A549 (cell line): ENCODE results near the gene TRAPPC6A. TPM values are rescaled to one million over a fixed set of nuclear protein-coding genes. Genes with fewer than 3 reads are reported as not detected.

Experiments
- ATAC-seq, 2 experiments: fragments of 200-7000 bp in 1 of 2; fragments of >200 bp in 1 of 2; cut with Nextera tagmentation in 1 of 2; cut with Tn5 transposase in 1 of 2; 3 replicates each; pipeline versions ENCODE4 v1.8.0 to v1.9.1; 2018 to 2020; ENCODE audit warnings: mild to moderate bottlenecking in 1 of 2, moderate library complexity in 1 of 2
- CTCF ChIA-PET: fragments of 300-600 bp; sonication (Branson Sonifier 250); formaldehyde crosslinking; extraction: SDS; loops from one replicate; lab custom pipeline; 2021; ENCODE audit warnings: antibody characterized with exemption, inconsistent platforms; lab: Yijun Ruan, JAX
- POLR2A ChIA-PET: fragments of 350-600 bp; formaldehyde crosslinking; extraction: SDS; loops from one replicate; lab custom pipeline; 2021; ENCODE audit warnings: antibody characterized with exemption, inconsistent platforms; lab: Yijun Ruan, JAX
- DNase-seq, 2 experiments: peaks; one replicate each; pipeline versions ENCODE4 v3.0.0 to v3.0.0-alpha.2; 2011 to 2016; ENCODE audit warnings: low read depth in 1 of 2, low spot score in 1 of 2
- FAIRE-seq: peaks from 2 replicates; lab custom pipeline; 2011; peaks lifted over from hg19 to GRCh38; lab: Jason Lieb, UNC
- H3K27ac ChIP-seq, 2 experiments: fragments of >200 bp; sonication (Bioruptor Twin); formaldehyde crosslinking; 3 replicates each; pipeline ENCODE4 v1.5.1; 2016 to 2017
- H3K4me1 ChIP-seq: fragments of >200 bp; sonication (Bioruptor Twin); formaldehyde crosslinking; 3 replicates; pipeline ENCODE4 v1.6.1; 2016
- H3K4me2 ChIP-seq: fragments of >200 bp; sonication (Bioruptor Twin); formaldehyde crosslinking; 3 replicates; pipeline ENCODE4 v1.6.1; 2016
- H3K4me3 ChIP-seq: fragments of >200 bp; sonication (Bioruptor Twin); formaldehyde crosslinking; 3 replicates; pipeline ENCODE4 v1.5.1; 2016
- H3K9me3 ChIP-seq: fragments of >200 bp; sonication (Bioruptor Twin); formaldehyde crosslinking; 3 replicates; pipeline ENCODE4 v1.6.1; 2016
- CBX8 ChIP-seq: fragments of 200-600 bp; sonication (generic); IDR thresholded peaks from 2 replicates; pipeline ENCODE4 v1.6.1; 2016
- E2F6 ChIP-seq: IDR thresholded peaks from 2 replicates; pipeline ENCODE4 v1.6.1; 2012; ENCODE audit warnings: low read depth, borderline replicate concordance
- EHF ChIP-seq: fragments of 250-450 bp; sonication (Bioruptor Pico); IDR thresholded peaks from 2 replicates; pipeline ENCODE4 v1.5.0; 2020; ENCODE audit warnings: mild to moderate bottlenecking
- EHMT2 ChIP-seq: fragments of 200-600 bp; sonication (generic); IDR thresholded peaks from 2 replicates; pipeline ENCODE4 v1.6.1; 2016; ENCODE audit warnings: antibody characterized with exemption, low read depth, mild to moderate bottlenecking, moderate library complexity
- ELK1 ChIP-seq: fragments of 150-350 bp; IDR thresholded peaks from 2 replicates; pipeline ENCODE4 v1.6.1; 2014; ENCODE audit warnings: low read depth, mild to moderate bottlenecking, low read length
- EP300 ChIP-seq, 2 experiments: fragments of >200 bp; sonication (Bioruptor Twin); formaldehyde crosslinking; IDR thresholded peaks; 2 replicates in 1 of 2; 3 replicates in 1 of 2; pipeline ENCODE4 v1.6.1; 2016 to 2017
- FOSB ChIP-seq: fragments of 250-450 bp; sonication (Bioruptor Pico); IDR thresholded peaks from 2 replicates; pipeline ENCODE4 v1.5.0; 2020; ENCODE audit warnings: mild to moderate bottlenecking, moderate library complexity
- GATA3 ChIP-seq: IDR thresholded peaks from 2 replicates; pipeline ENCODE4 v1.6.1; 2012; ENCODE audit warnings: borderline replicate concordance
- HOXA7 ChIP-seq: fragments of 250-450 bp; sonication (Bioruptor Pico); IDR thresholded peaks from 2 replicates; pipeline ENCODE4 v1.5.0; 2020; ENCODE audit warnings: mild to moderate bottlenecking, moderate library complexity
- JUNB ChIP-seq: fragments of >200 bp; sonication (Bioruptor Twin); formaldehyde crosslinking; IDR thresholded peaks from 2 replicates; pipeline ENCODE4 v1.6.1; 2016
- MYC ChIP-seq: IDR thresholded peaks from 2 replicates; pipeline ENCODE4 v1.6.1; 2012; ENCODE audit warnings: mild to moderate bottlenecking, inconsistent platforms, low read length, improper control_type of control experiment, borderline replicate concordance
- NR3C1 ChIP-seq: fragments of >200 bp; sonication (Bioruptor Twin); formaldehyde crosslinking; IDR thresholded peaks from 3 replicates; pipeline ENCODE4 v1.6.1; 2017
- PHF8 ChIP-seq: fragments of 200-600 bp; sonication (generic); IDR thresholded peaks from 2 replicates; pipeline ENCODE4 v1.6.1; 2016; ENCODE audit warnings: low read depth, mild to moderate bottlenecking, antibody characterized with exemption, moderate library complexity, borderline replicate concordance
- SMC3 ChIP-seq: fragments of >200 bp; sonication (Bioruptor Twin); formaldehyde crosslinking; IDR thresholded peaks from 3 replicates; pipeline ENCODE4 v1.6.1; 2018; ENCODE audit warnings: inconsistent platforms
- TP53 ChIP-seq: fragments of 250-450 bp; sonication (Bioruptor Pico); IDR thresholded peaks from 2 replicates; pipeline ENCODE4 v1.5.0; 2021; ENCODE audit warnings: mild to moderate bottlenecking, moderate library complexity
- ZFP36 ChIP-seq: fragments of 450-650 bp; IDR thresholded peaks from 2 replicates; pipeline ENCODE4 v1.6.1; 2014; ENCODE audit warnings: borderline replicate concordance; ENCODE audit not compliant: partially characterized antibody
- ZNF302 ChIP-seq: fragments of 250-450 bp; sonication (Bioruptor Pico); IDR thresholded peaks from 2 replicates; pipeline ENCODE4 v1.9.0; 2021; ENCODE audit warnings: inconsistent platforms, mild to moderate bottlenecking, moderate library complexity
- WGBS: methylation state at CpG from one replicate; pipeline ENCODE4 v1.1.6; 2017; ENCODE audit errors: missing lambda C conversion rate; 5-methylcytosine and 5-hydroxymethylcytosine counted together
- polyA plus RNA-seq, 4 experiments: library from polyadenylated mRNA; depleted of rRNA in 3 of 4; stranded (reverse); fragments of >200 nt; fragmentation: RNase III in 1 of 4; extraction: RNeasy Plus Mini Kit Qiagen cat#74134 plus additional on column Dnase treatment in 1 of 4; gene quantifications; 2 replicates in 3 of 4; 3 replicates in 1 of 4; pipeline ENCODE4 v1.2.3, GENCODE V29; 2011 to 2017

The TRAPPC6A gene
- polyA plus RNA-seq, 2 of the 4 experiments (the other 2 are of a cell fraction), result 28.5 to 29.8 TPM

- H3K27ac ChIP-seq, result no peak overlapping the region
- H3K4me3 ChIP-seq, result no peak overlapping the region
- DNase-seq (no peak), FAIRE-seq (no peak), ATAC-seq (no peak)
- no peak overlapping the region for H3K4me2 ChIP-seq
- CTCF ChIA-PET, result interaction anchor here (0.6 to 1.7 kb wide), 3 partner anchors 13 to 306 kb away, joined by 3 to 6 read pairs (median 3); no protein-coding TSS in a partner anchor
- WGBS, result 86% methylated on average over 34 of the region's 46 CpGs
- H3K4me1 ChIP-seq, result no peaks in the 10 kb centered on the region
- TF ChIP-seq EP300 (IDR thresholded peaks at IDR 0.05) (no peak), EHF (CRISPR knock-in tag) (no peak), FOSB (no peak), HOXA7 (no peak), TP53 (CRISPR knock-in tag) (no peak), JUNB (no peak), CBX8 (no peak), ZFP36 (no peak), NR3C1 (no peak), MYC (no peak), SMC3 (no peak), PHF8 (no peak)
- TF ChIP-seq, all 56 proteins: peak for 0
- POLR2A ChIA-PET, result no interaction called here
- no peaks in the 10 kb centered on the region for H3K9me3 ChIP-seq
Observed at GRCh38 chr19:45217193-45217956, 39.3 kb upstream of the TRAPPC6A start.

- DNase-seq (no peak), ATAC-seq (no peak)
- ChIA-PET POLR2A (no interaction called here), CTCF (interaction anchor here (1.0 to 1.7 kb wide), 2 partner anchors 12 to 16 kb away, joined by 3 to 6 read pairs; no protein-coding TSS in a partner anchor)
- no peaks in the 10 kb centered on the region for H3K4me1 ChIP-seq
- H3K4me2 ChIP-seq, result no peak overlapping the region
- WGBS, result 67% methylated on average over 6 of the region's 6 CpGs
- H3K4me3 ChIP-seq, result no peak overlapping the region
- no peaks in the 10 kb centered on the region for H3K9me3 ChIP-seq
- no peak overlapping the region for H3K27ac ChIP-seq
- no peak for TF ChIP-seq E2F6
- no peak for TF ChIP-seq ELK1
- no peak for TF ChIP-seq EHF (CRISPR knock-in tag)
- TF ChIP-seq EHMT2, result no peak
- TF ChIP-seq NR3C1, result no peak
- TF ChIP-seq ZNF302 (CRISPR knock-in tag), result no peak
- TF ChIP-seq, all 56 proteins: peak for 0
- FAIRE-seq, result no peak
Observed at GRCh38 chr19:45216667-45217066, 38.6 kb upstream of the TRAPPC6A start.

- POLR2A ChIA-PET, result no interaction called here
- H3K4me1 ChIP-seq, result peaks cover 4% of the 10 kb centered on the region; the same call in 1 of the 3 replicates
- H3K4me3 ChIP-seq, result no peak overlapping the region
- no peak overlapping the region for H3K4me2 ChIP-seq
- no peak for TF ChIP-seq HOXA7
- TF ChIP-seq GATA3, result no peak
- DNase-seq (no peak), FAIRE-seq (no peak), ATAC-seq (no peak)
- 83% methylated on average over 35 of the region's 35 CpGs for WGBS
- CTCF ChIA-PET, result interaction anchor here (1.5 kb wide), 1 partner anchor 33 kb away, joined by 3 read pairs; no protein-coding TSS in a partner anchor
- H3K27ac ChIP-seq, result no peak overlapping the region
- no peaks in the 10 kb centered on the region for H3K9me3 ChIP-seq
Observed at GRCh38 chr19:45215391-45216191, 37.6 kb upstream of the TRAPPC6A start.
